HepG2 (cell line): ENCODE data around the gene CFAP99. TPM values are rescaled to one million over a fixed set of nuclear protein-coding genes. Genes with fewer than 3 reads are reported as not detected.

Source experiments
- ATAC-seq: fragments of 200-7000 bp; cut with Tn5 transposase; 3 replicates; pipeline ENCODE4 v1.9.1; 2020; ENCODE audit warnings: mild to moderate bottlenecking, moderate library complexity
- BruUV-seq: library from RNA; stranded (reverse); fragments of 400-500 nt; replicated peaks from 2 replicates; lab custom pipeline; 2021; lab: Mats Ljungman, UMichigan
- CTCF ChIA-PET: fragments of 300-600 bp; formaldehyde crosslinking; extraction: SDS; loops from one replicate; lab custom pipeline; 2021; ENCODE audit warnings: low total read pairs, inconsistent platforms, low intra/inter-chr PET ratio; lab: Yijun Ruan, JAX
- POLR2A ChIA-PET: fragments of 350-600 bp; sonication (Branson Sonifier 250); formaldehyde crosslinking; loops from one replicate; lab custom pipeline; 2020; ENCODE audit warnings: antibody characterized with exemption, inconsistent platforms; lab: Yijun Ruan, JAX
- DNase-seq: peaks from one replicate; pipeline ENCODE4 v3.0.0-alpha.2; 2015; ENCODE audit warnings: low spot score
- FAIRE-seq: peaks from 3 replicates; lab custom pipeline; 2011; peaks lifted over from hg19 to GRCh38; lab: Jason Lieb, UNC
- H2AFZ ChIP-seq: one replicate; pipeline ENCODE4 v1.6.1; 2011; ENCODE audit warnings: low read length, inconsistent platforms
- H3K27ac ChIP-seq: fragments of 300-600 bp; 3 replicates; pipeline ENCODE4 v1.8.0; 2011; ENCODE audit warnings: mixed run types, mild to moderate bottlenecking, mixed read lengths, low read length, inconsistent platforms; ENCODE audit not compliant: insufficient read depth; ENCODE audit errors: extremely low read length
- H3K27me3 ChIP-seq, 2 experiments: fragments of 200-600 bp in 1 of 2; 2 replicates in 1 of 2; 3 replicates in 1 of 2; pipeline versions ENCODE4 v1.6.0 to v1.8.0; 2011; ENCODE audit warnings: low read length in 2 of 2, mild to moderate bottlenecking in 2 of 2, moderate library complexity in 2 of 2, inconsistent platforms in 1 of 2; ENCODE audit not compliant: insufficient read depth in 2 of 2, control insufficient read depth in 1 of 2
- H3K36me3 ChIP-seq, 2 experiments: fragments of 200-600 bp in 1 of 2; replicated peaks in 1 of 2; 2 replicates in 1 of 2; 3 replicates in 1 of 2; pipeline versions ENCODE4 v1.5.1 to v1.8.0; 2011; ENCODE audit warnings: low read length in 2 of 2, inconsistent platforms in 1 of 2; ENCODE audit not compliant: insufficient read depth in 2 of 2, control insufficient read depth in 1 of 2
- H3K4me1 ChIP-seq: 2 replicates; pipeline ENCODE4 v1.5.1; 2012; ENCODE audit warnings: low read length, inconsistent platforms; ENCODE audit not compliant: insufficient read depth
- H3K4me2 ChIP-seq: 2 replicates; pipeline ENCODE4 v1.6.0; 2011; ENCODE audit warnings: low read depth, low read length, inconsistent platforms
- H3K4me3 ChIP-seq, 3 experiments: fragments of 200-600 bp in 1 of 3; sonication (generic), shearing (Covaris generic) in 1 of 3; replicated peaks in 1 of 3; 2 replicates each; pipeline ENCODE4 v1.5.1; 2011 to 2016; ENCODE audit warnings: low read length in 3 of 3, inconsistent platforms in 2 of 3, low read depth in 2 of 3, mild to moderate bottlenecking in 2 of 3, control low read depth in 1 of 3, mixed read lengths in 1 of 3; ENCODE audit not compliant: insufficient read depth in 1 of 3
- H3K79me2 ChIP-seq: one replicate; pipeline ENCODE4 v1.6.1; 2011; ENCODE audit warnings: low read length, inconsistent platforms; ENCODE audit not compliant: insufficient read depth
- H3K9ac ChIP-seq: 2 replicates; pipeline ENCODE4 v1.6.0; 2011; ENCODE audit warnings: mild to moderate bottlenecking, low read depth, low read length, inconsistent platforms; ENCODE audit not compliant: insufficient read depth
- H3K9me3 ChIP-seq: 2 replicates; pipeline ENCODE4 v1.5.1; 2012; ENCODE audit warnings: mild to moderate bottlenecking, low read length
- H4K20me1 ChIP-seq: 2 replicates; pipeline ENCODE4 v1.6.0; 2011; ENCODE audit warnings: inconsistent platforms, mild to moderate bottlenecking, low read length, moderate library complexity; ENCODE audit not compliant: insufficient read depth
- HES4 ChIP-seq: sonication (generic); formaldehyde crosslinking; IDR thresholded peaks from 2 replicates; pipeline ENCODE4 v1.9.0; 2021; ENCODE audit warnings: mild to moderate bottlenecking, missing genetic modification reagents, borderline replicate concordance
- JUN ChIP-seq: sonication (generic); formaldehyde crosslinking; IDR thresholded peaks from 2 replicates; pipeline ENCODE4 v1.4.0; 2020; ENCODE audit warnings: mild to moderate bottlenecking, missing genetic modification reagents
- MAF1 ChIP-seq: sonication (generic); formaldehyde crosslinking; IDR thresholded peaks from 2 replicates; pipeline ENCODE4 v1.5.0; 2020; ENCODE audit warnings: missing genetic modification reagents, borderline replicate concordance
- PRPF4 ChIP-seq: fragments of 200-400 bp; formaldehyde crosslinking; IDR thresholded peaks from 2 replicates; pipeline ENCODE4 v1.6.1; 2016; ENCODE audit warnings: low read length, low read depth; ENCODE audit not compliant: poor library complexity, severe bottlenecking
- SMC3 ChIP-seq: IDR thresholded peaks from 2 replicates; pipeline ENCODE4 v1.6.1; 2011; ENCODE audit warnings: low read length, improper control_type of control experiment
- SRSF9 ChIP-seq: fragments of 200-400 bp; formaldehyde crosslinking; IDR thresholded peaks from 2 replicates; pipeline ENCODE4 v1.6.1; 2018; ENCODE audit warnings: borderline replicate concordance, mild to moderate bottlenecking, low read depth, low read length; ENCODE audit not compliant: insufficient read depth, poor library complexity, severe bottlenecking
- U2AF1 ChIP-seq: fragments of 200-400 bp; formaldehyde crosslinking; optimal IDR thresholded peaks from 2 replicates; pipeline ENCODE3; 2017; ENCODE audit warnings: mild to moderate bottlenecking, low read depth, low read length
- YEATS2 ChIP-seq: sonication (generic); formaldehyde crosslinking; IDR thresholded peaks from 2 replicates; pipeline ENCODE4 v1.4.0; 2020; ENCODE audit warnings: missing genetic modification reagents, borderline replicate concordance
- ZKSCAN8 ChIP-seq: IDR thresholded peaks from 2 replicates; pipeline ENCODE4 v1.6.1; 2016; ENCODE audit warnings: borderline replicate concordance, missing genetic modification reagents, missing compliant biosample characterization
- ZNF329 ChIP-seq: sonication (generic); formaldehyde crosslinking; IDR thresholded peaks from 2 replicates; pipeline ENCODE4 v1.9.0; 2021; ENCODE audit warnings: low read depth, mild to moderate bottlenecking, missing genetic modification reagents
- ZNF737 ChIP-seq: sonication (generic); formaldehyde crosslinking; IDR thresholded peaks from 2 replicates; pipeline ENCODE4 v1.5.0; 2020; ENCODE audit warnings: missing genetic modification reagents, mild to moderate bottlenecking, borderline replicate concordance
- WGBS: methylation state at CpG from one replicate; pipeline ENCODE4 v1.1.6; 2017; ENCODE audit warnings: low lambda C conversion rate; 5-methylcytosine and 5-hydroxymethylcytosine counted together
- in situ Hi-C: cut with HindIII; loops from 2 replicates; pipeline ENCODE4 v1.10.0; 2017; ENCODE audit warnings: low pct_unique_long_range_greater_than_20kb; ENCODE audit not compliant: extremely low pct_ligation_motif_present
- intact Hi-C: fragments of 100-400 bp; cut with micrococcal nuclease; formaldehyde crosslinking; loops from one replicate; pipeline ENCODE4 v1.10.0; 2022; ENCODE audit not compliant: unreplicated experiment
- polyA plus RNA-seq, 8 experiments: library from polyadenylated mRNA; depleted of rRNA in 3 of 8; stranded (reverse) in 7 of 8; unstranded in 1 of 8; fragments of >200 nt; fragmentation: Illumina TruSeq in 4 of 8; extraction: Trizol in 4 of 8; gene quantifications; 2 replicates each; pipeline versions ENCODE4 v1.2.1 to v1.2.3, GENCODE V29; 2011 to 2016; ENCODE audit warnings: low read depth in 4 of 8, missing spikeins in 1 of 8, mixed read lengths in 1 of 8; ENCODE audit not compliant: insufficient read depth in 1 of 8
- total RNA-seq, 5 experiments: library from RNA; depleted of rRNA; stranded (reverse); fragments of >200 nt; fragmentation: Illumina TruSeq; extraction: Trizol; gene quantifications; 2 replicates each; pipeline ENCODE4 v1.2.3, GENCODE V29; 2016; ENCODE audit warnings: low read depth in 1 of 5
- TF ChIP-seq, protein P1 (sequence below): sonication (generic); formaldehyde crosslinking; IDR thresholded peaks from 2 replicates; pipeline ENCODE4 v1.8.0; 2022; ENCODE audit warnings: missing genetic modification reagents, low read depth, mild to moderate bottlenecking, borderline replicate concordance
- TF ChIP-seq, protein P2 (sequence below): sonication (generic); formaldehyde crosslinking; IDR thresholded peaks from 2 replicates; pipeline ENCODE4 v1.9.0; 2021; ENCODE audit warnings: missing genetic modification reagents, borderline replicate concordance

CFAP99 gene
- total and polyA plus RNA-seq, 2 of the 13 experiments (the other 11 are each of a cell fraction or from before 2014, with no cell fraction given): not detected

DNA sequence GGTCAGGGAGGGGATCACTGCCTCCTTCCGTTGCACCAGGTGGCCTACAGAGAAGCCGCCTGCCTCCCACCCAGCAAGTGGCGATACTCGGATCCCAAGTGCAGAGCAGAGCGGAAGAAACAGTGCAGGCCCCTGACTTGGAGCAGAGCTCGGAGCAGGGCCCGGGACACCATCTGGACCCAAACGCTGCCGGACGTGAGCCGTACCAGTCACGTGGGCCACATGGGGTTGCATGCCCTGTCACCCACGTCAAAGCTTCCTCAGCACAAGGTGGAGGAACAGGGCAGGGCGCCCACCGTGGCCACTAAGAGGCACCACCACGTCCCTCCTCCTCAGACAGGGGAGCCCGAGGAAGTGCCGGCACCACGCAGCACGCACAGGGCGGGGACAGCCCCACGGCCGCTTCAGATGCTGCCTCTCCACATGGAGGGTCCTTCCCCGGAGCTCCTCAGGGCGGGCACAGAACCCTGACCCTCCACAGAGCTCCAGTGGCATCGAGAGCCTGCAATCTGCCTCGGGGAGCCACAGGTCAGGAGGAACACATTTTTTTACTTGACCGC lies 19.0 kb upstream of the CFAP99 start:
- Histone ChIP-seq H3K36me3 (no peaks in the 10 kb centered on the region), H3K4me2 (no peak overlapping the region), H3K79me2 (no peaks in the 10 kb centered on the region), H3K27ac (no peak overlapping the region), H3K9ac (no peak overlapping the region), H3K4me1 (peaks cover 18% of the 10 kb centered on the region), H3K27me3 (peaks cover 15 to 62% of the 10 kb centered on the region in 2 experiments), H4K20me1 (no peaks in the 10 kb centered on the region; the same call in 1 of the 2 replicates), H3K4me3 (no peak overlapping the region), H3K9me3 (no peaks in the 10 kb centered on the region), H2AFZ (no peak overlapping the region)
- BruUV-seq: no TSS peak
- DNase-seq (no peak), FAIRE-seq (no peak), ATAC-seq (no peak)
- in situ Hi-C loops (no loop called here), intact Hi-C loops (no loop called here)
- POLR2A ChIA-PET: no interaction called here
- CTCF ChIA-PET: no interaction called here
- WGBS: 71% methylated on average over 9 of the region's 28 CpGs
- TF ChIP-seq U2AF1: no peak

DNA sequence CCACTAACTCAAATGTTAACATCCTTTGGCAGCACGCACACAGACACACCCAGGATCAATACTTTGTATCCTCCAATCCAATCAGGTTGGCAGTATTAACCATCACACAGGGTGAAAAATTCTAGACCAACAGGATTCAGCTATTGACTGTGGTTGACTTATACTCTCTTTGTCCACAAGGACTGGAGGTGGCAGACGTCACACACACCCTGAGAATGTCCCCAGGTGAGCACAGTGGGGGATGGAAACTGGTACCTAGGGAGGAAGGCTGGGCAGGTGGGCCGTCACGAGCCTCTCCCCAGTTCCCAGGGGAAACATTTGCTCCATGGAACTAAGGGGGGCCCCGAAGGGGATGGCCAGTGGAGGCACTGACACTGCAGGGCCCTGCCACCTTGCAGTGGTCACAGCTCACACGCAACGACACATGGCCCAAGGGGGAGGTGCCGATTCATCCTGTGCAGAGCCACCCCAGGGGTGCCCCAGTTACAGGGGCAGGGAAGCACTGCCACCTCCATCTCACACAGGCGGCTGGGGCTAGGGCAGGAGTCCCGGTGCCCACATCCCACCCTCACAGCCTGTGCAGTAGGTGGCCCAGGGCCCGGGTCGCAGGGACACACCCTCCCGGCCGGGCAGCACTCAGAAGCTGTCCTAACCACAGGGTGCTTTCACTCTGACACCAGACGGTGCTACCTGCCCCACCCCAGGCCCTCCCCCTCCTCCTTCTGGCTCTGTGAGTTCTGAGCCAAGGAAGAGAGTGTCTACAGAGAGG lies 17.7 kb upstream of the CFAP99 start:
- Histone ChIP-seq H3K4me3 (no peak overlapping the region), H4K20me1 (no peaks in the 10 kb centered on the region; the same call in 1 of the 2 replicates), H3K4me1 (peaks cover 18% of the 10 kb centered on the region), H3K36me3 (no peaks in the 10 kb centered on the region), H3K27ac (no peak overlapping the region), H3K9me3 (no peaks in the 10 kb centered on the region), H3K4me2 (no peak overlapping the region), H2AFZ (no peak overlapping the region), H3K79me2 (no peaks in the 10 kb centered on the region), H3K27me3 (peaks cover 15 to 59% of the 10 kb centered on the region in 2 experiments), H3K9ac (no peak overlapping the region)
- BruUV-seq: no TSS peak
- DNase-seq: no peak
- CTCF ChIA-PET: no interaction called here
- POLR2A ChIA-PET: no interaction called here
- no peak for ATAC-seq
- in situ Hi-C loops: no loop called here
- intact Hi-C loops: no loop called here
- WGBS: 47% methylated on average over 3 of the region's 15 CpGs
- no peak for FAIRE-seq
- TF ChIP-seq, protein P1, sequence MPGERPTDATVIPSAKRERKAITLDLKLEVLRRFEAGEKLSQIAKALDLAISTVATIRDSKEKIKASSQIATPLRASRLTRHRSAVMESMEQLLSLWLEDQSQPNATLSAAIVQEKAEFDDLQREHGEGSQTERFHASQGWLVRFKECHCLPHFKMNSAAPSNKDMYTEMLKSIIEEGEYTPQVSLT: no peak
- TF ChIP-seq PRPF4 (no peak), HES4 (CRISPR knock-in tag) (no peak), YEATS2 (CRISPR knock-in tag) (no peak), JUN (CRISPR knock-in tag) (no peak), ZNF737 (CRISPR knock-in tag) (no peak), SMC3 (no peak), ZNF329 (CRISPR knock-in tag) (no peak), ZKSCAN8 (CRISPR knock-in tag) (no peak), SRSF9 (no peak), MAF1 (CRISPR knock-in tag) (no peak)
- TF ChIP-seq, protein P2, sequence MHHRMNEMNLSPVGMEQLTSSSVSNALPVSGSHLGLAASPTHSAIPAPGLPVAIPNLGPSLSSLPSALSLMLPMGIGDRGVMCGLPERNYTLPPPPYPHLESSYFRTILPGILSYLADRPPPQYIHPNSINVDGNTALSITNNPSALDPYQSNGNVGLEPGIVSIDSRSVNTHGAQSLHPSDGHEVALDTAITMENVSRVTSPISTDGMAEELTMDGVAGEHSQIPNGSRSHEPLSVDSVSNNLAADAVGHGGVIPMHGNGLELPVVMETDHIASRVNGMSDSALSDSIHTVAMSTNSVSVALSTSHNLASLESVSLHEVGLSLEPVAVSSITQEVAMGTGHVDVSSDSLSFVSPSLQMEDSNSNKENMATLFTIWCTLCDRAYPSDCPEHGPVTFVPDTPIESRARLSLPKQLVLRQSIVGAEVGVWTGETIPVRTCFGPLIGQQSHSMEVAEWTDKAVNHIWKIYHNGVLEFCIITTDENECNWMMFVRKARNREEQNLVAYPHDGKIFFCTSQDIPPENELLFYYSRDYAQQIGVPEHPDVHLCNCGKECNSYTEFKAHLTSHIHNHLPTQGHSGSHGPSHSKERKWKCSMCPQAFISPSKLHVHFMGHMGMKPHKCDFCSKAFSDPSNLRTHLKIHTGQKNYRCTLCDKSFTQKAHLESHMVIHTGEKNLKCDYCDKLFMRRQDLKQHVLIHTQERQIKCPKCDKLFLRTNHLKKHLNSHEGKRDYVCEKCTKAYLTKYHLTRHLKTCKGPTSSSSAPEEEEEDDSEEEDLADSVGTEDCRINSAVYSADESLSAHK: no peak
